ENCODE measurements around the gene NHSL1.

The NHSL1 gene

GRCh38 chr6:138499303-138500018, at the start of gene NHSL1:
Gene NHSL1 (minus strand): TSS chr6:138499494. CDS start chr6:138499290, 204 bp downstream.
- TF ChIP-seq POU6F1 (CRISPR knock-in tag; IDR thresholded peaks at IDR 0.05; ENCODE audit: borderline replicate concordance, low read depth): no peak
- no peak for TF ChIP-seq PPARA (CRISPR knock-in tag; IDR thresholded peaks at IDR 0.05; ENCODE audit: borderline replicate concordance)
- no peak for TF ChIP-seq SNAI2 (CRISPR knock-in tag; IDR thresholded peaks at IDR 0.05)
- TF ChIP-seq GLIS3 (CRISPR knock-in tag; IDR thresholded peaks at IDR 0.05): no peak
- no peak for TF ChIP-seq ZNF8 (CRISPR knock-in tag; IDR thresholded peaks at IDR 0.05)
- TF ChIP-seq RARB (CRISPR knock-in tag; IDR thresholded peaks at IDR 0.05): no peak
- no peak for TF ChIP-seq OSR1 (CRISPR knock-in tag; IDR thresholded peaks at IDR 0.05)
- TF ChIP-seq CSRNP3 (CRISPR knock-in tag; IDR thresholded peaks at IDR 0.05): no peak
- TF ChIP-seq PATZ1 (CRISPR knock-in tag; IDR thresholded peaks at IDR 0.05; ENCODE audit: borderline replicate concordance): no peak
- no peak for TF ChIP-seq BACH2 (CRISPR knock-in tag; IDR thresholded peaks at IDR 0.05; ENCODE audit: borderline replicate concordance)
- TF ChIP-seq ISL1 (CRISPR knock-in tag; IDR thresholded peaks at IDR 0.05): no peak
- no peak for TF ChIP-seq ZNF70 (CRISPR knock-in tag; IDR thresholded peaks at IDR 0.05)
- no peak for TF ChIP-seq ZFP3 (CRISPR knock-in tag; IDR thresholded peaks at IDR 0.05)
- no peak for TF ChIP-seq ESRRG (CRISPR knock-in tag; IDR thresholded peaks at IDR 0.05)
- TF ChIP-seq CSDC2 (CRISPR knock-in tag; IDR thresholded peaks at IDR 0.05): no peak
- no peak for TF ChIP-seq TSHZ2 (CRISPR knock-in tag; IDR thresholded peaks at IDR 0.05)
- TF ChIP-seq TCF4 (CRISPR knock-in tag; IDR thresholded peaks at IDR 0.05; ENCODE audit: borderline replicate concordance): no peak
- no peak for ATAC-seq

- no peak for ATAC-seq
Observed at GRCh38 chr6:138546733-138547185, 47.5 kb upstream of the NHSL1 start.

More at GRCh38 chr6:138546733-138547185, 47.5 kb upstream of the NHSL1 start:
- TF ChIP-seq ZNF8 (CRISPR knock-in tag; IDR thresholded peaks at IDR 0.05) (no peak), CREB5 (CRISPR knock-in tag; IDR thresholded peaks at IDR 0.05; ENCODE audit: low read depth) (no peak), POU6F1 (CRISPR knock-in tag; IDR thresholded peaks at IDR 0.05; ENCODE audit: borderline replicate concordance, low read depth) (no peak), ZFP3 (CRISPR knock-in tag; IDR thresholded peaks at IDR 0.05) (no peak), RARB (CRISPR knock-in tag; IDR thresholded peaks at IDR 0.05) (no peak), BACH2 (CRISPR knock-in tag; IDR thresholded peaks at IDR 0.05; ENCODE audit: borderline replicate concordance) (no peak), GLIS3 (CRISPR knock-in tag; IDR thresholded peaks at IDR 0.05) (no peak), SNAI2 (CRISPR knock-in tag; IDR thresholded peaks at IDR 0.05) (no peak), ZNF70 (CRISPR knock-in tag; IDR thresholded peaks at IDR 0.05) (no peak), ISL1 (CRISPR knock-in tag; IDR thresholded peaks at IDR 0.05) (no peak), ESRRG (CRISPR knock-in tag; IDR thresholded peaks at IDR 0.05) (no peak), ZNF565 (CRISPR knock-in tag; conservative IDR thresholded peaks at IDR 0.05; ENCODE audit: low read depth) (no peak), ZC3H10 (CRISPR knock-in tag; IDR thresholded peaks at IDR 0.05) (no peak), TOX (CRISPR knock-in tag; IDR thresholded peaks at IDR 0.05; ENCODE audit: borderline replicate concordance) (no peak), PPARA (CRISPR knock-in tag; IDR thresholded peaks at IDR 0.05; ENCODE audit: borderline replicate concordance) (no peak), PATZ1 (CRISPR knock-in tag; IDR thresholded peaks at IDR 0.05; ENCODE audit: borderline replicate concordance) (no peak)

All from SK-N-SH treated with all-trans-retinoic acid at 6 μM for 48 hours (cell line).